HepG2 (cell line): Measurements from ENCODE around the gene LDLR. TPM values are rescaled to one million over a fixed set of nuclear protein-coding genes. Genes with fewer than 3 reads are reported as not detected.
A peak's percentile ranks its signal among the peaks of the same experiment; 100 is the strongest.
"Not testable (repeated sequence)": the region's sequence is repeated elsewhere in the genome, so short reads cannot be mapped to it uniquely, and the experiment has no call there.

Source experiments
- ATAC-seq: fragments of 200-7000 bp; cut with Tn5 transposase; 3 replicates; pipeline ENCODE4 v1.9.1; 2020; ENCODE audit warnings: mild to moderate bottlenecking, moderate library complexity
- BruUV-seq: library from RNA; stranded (reverse); fragments of 400-500 nt; replicated peaks from 2 replicates; lab custom pipeline; 2021; lab: Mats Ljungman, UMichigan
- CTCF ChIA-PET: fragments of 300-600 bp; formaldehyde crosslinking; extraction: SDS; loops from one replicate; lab custom pipeline; 2021; ENCODE audit warnings: low total read pairs, inconsistent platforms, low intra/inter-chr PET ratio; lab: Yijun Ruan, JAX
- POLR2A ChIA-PET: fragments of 350-600 bp; sonication (Branson Sonifier 250); formaldehyde crosslinking; loops from one replicate; lab custom pipeline; 2020; ENCODE audit warnings: antibody characterized with exemption, inconsistent platforms; lab: Yijun Ruan, JAX
- DNase-seq: peaks from one replicate; pipeline ENCODE4 v3.0.0-alpha.2; 2015; ENCODE audit warnings: low spot score
- FAIRE-seq: peaks from 3 replicates; lab custom pipeline; 2011; peaks lifted over from hg19 to GRCh38; lab: Jason Lieb, UNC
- H2AFZ ChIP-seq: one replicate; pipeline ENCODE4 v1.6.1; 2011; ENCODE audit warnings: low read length, inconsistent platforms
- H3K27ac ChIP-seq: fragments of 300-600 bp; 3 replicates; pipeline ENCODE4 v1.8.0; 2011; ENCODE audit warnings: mixed run types, mild to moderate bottlenecking, mixed read lengths, low read length, inconsistent platforms; ENCODE audit not compliant: insufficient read depth; ENCODE audit errors: extremely low read length
- H3K27me3 ChIP-seq, 2 experiments: fragments of 200-600 bp in 1 of 2; 2 replicates in 1 of 2; 3 replicates in 1 of 2; pipeline versions ENCODE4 v1.6.0 to v1.8.0; 2011; ENCODE audit warnings: low read length in 2 of 2, mild to moderate bottlenecking in 2 of 2, moderate library complexity in 2 of 2, inconsistent platforms in 1 of 2; ENCODE audit not compliant: insufficient read depth in 2 of 2, control insufficient read depth in 1 of 2
- H3K36me3 ChIP-seq, 2 experiments: fragments of 200-600 bp in 1 of 2; replicated peaks in 1 of 2; 2 replicates in 1 of 2; 3 replicates in 1 of 2; pipeline versions ENCODE4 v1.5.1 to v1.8.0; 2011; ENCODE audit warnings: low read length in 2 of 2, inconsistent platforms in 1 of 2; ENCODE audit not compliant: insufficient read depth in 2 of 2, control insufficient read depth in 1 of 2
- H3K4me1 ChIP-seq: 2 replicates; pipeline ENCODE4 v1.5.1; 2012; ENCODE audit warnings: low read length, inconsistent platforms; ENCODE audit not compliant: insufficient read depth
- H3K4me2 ChIP-seq: 2 replicates; pipeline ENCODE4 v1.6.0; 2011; ENCODE audit warnings: low read depth, low read length, inconsistent platforms
- H3K4me3 ChIP-seq, 3 experiments: fragments of 200-600 bp in 1 of 3; sonication (generic), shearing (Covaris generic) in 1 of 3; replicated peaks in 1 of 3; 2 replicates each; pipeline ENCODE4 v1.5.1; 2011 to 2016; ENCODE audit warnings: low read length in 3 of 3, inconsistent platforms in 2 of 3, low read depth in 2 of 3, mild to moderate bottlenecking in 2 of 3, control low read depth in 1 of 3, mixed read lengths in 1 of 3; ENCODE audit not compliant: insufficient read depth in 1 of 3
- H3K79me2 ChIP-seq: one replicate; pipeline ENCODE4 v1.6.1; 2011; ENCODE audit warnings: low read length, inconsistent platforms; ENCODE audit not compliant: insufficient read depth
- H3K9ac ChIP-seq: 2 replicates; pipeline ENCODE4 v1.6.0; 2011; ENCODE audit warnings: mild to moderate bottlenecking, low read depth, low read length, inconsistent platforms; ENCODE audit not compliant: insufficient read depth
- H3K9me3 ChIP-seq: 2 replicates; pipeline ENCODE4 v1.5.1; 2012; ENCODE audit warnings: mild to moderate bottlenecking, low read length
- H4K20me1 ChIP-seq: 2 replicates; pipeline ENCODE4 v1.6.0; 2011; ENCODE audit warnings: inconsistent platforms, mild to moderate bottlenecking, low read length, moderate library complexity; ENCODE audit not compliant: insufficient read depth
- ARID5B ChIP-seq: IDR thresholded peaks from 2 replicates; pipeline ENCODE4 v1.4.0; 2020; ENCODE audit warnings: mild to moderate bottlenecking, missing genetic modification reagents
- ATAD3A ChIP-seq: sonication (generic); formaldehyde crosslinking; IDR thresholded peaks from 2 replicates; pipeline ENCODE4 v1.4.0; 2020; ENCODE audit warnings: missing genetic modification reagents
- ETV5 ChIP-seq: IDR thresholded peaks from 2 replicates; pipeline ENCODE4 v1.6.1; 2018; ENCODE audit warnings: missing biosample characterization, missing genetic modification reagents, inconsistent platforms, borderline replicate concordance
- KDM1A ChIP-seq: IDR thresholded peaks from 2 replicates; pipeline ENCODE4 v1.6.1; 2016; ENCODE audit warnings: missing compliant biosample characterization
- MYPOP ChIP-seq: sonication (generic); formaldehyde crosslinking; IDR thresholded peaks from 2 replicates; pipeline ENCODE4 v1.8.1; 2023; ENCODE audit warnings: mild to moderate bottlenecking, moderate library complexity, missing genetic modification reagents
- NFKBIZ ChIP-seq: IDR thresholded peaks from 2 replicates; pipeline ENCODE4 v1.6.1; 2018; ENCODE audit warnings: missing genetic modification reagents, missing compliant biosample characterization
- TBL1XR1 ChIP-seq: fragments of 150-350 bp; IDR thresholded peaks from 2 replicates; pipeline ENCODE4 v1.6.1; 2014; ENCODE audit warnings: borderline replicate concordance, low read length; ENCODE audit not compliant: partially characterized antibody
- TSC22D2 ChIP-seq: sonication (generic); formaldehyde crosslinking; IDR thresholded peaks from 2 replicates; pipeline ENCODE4 v1.5.1; 2020; ENCODE audit warnings: missing genetic modification reagents, mild to moderate bottlenecking, borderline replicate concordance
- ZBTB21 ChIP-seq: sonication (generic); formaldehyde crosslinking; IDR thresholded peaks from 2 replicates; pipeline ENCODE4 v1.4.0; 2020; ENCODE audit warnings: missing genetic modification reagents
- ZNF225 ChIP-seq: sonication (generic); formaldehyde crosslinking; IDR thresholded peaks from 2 replicates; pipeline ENCODE4 v1.4.0; 2020; ENCODE audit warnings: mild to moderate bottlenecking, missing genetic modification reagents
- ZNF496 ChIP-seq: sonication (generic); formaldehyde crosslinking; IDR thresholded peaks from 2 replicates; pipeline ENCODE4 v1.8.1; 2023; ENCODE audit warnings: mild to moderate bottlenecking, moderate library complexity, missing genetic modification reagents; ENCODE audit not compliant: insufficient replicate concordance
- ZNF687 ChIP-seq: sonication (generic); formaldehyde crosslinking; IDR thresholded peaks from 2 replicates; pipeline ENCODE4 v1.5.1; 2020; ENCODE audit warnings: mild to moderate bottlenecking, missing genetic modification reagents, moderate library complexity
- ZNF781 ChIP-seq: sonication (generic); formaldehyde crosslinking; IDR thresholded peaks from 2 replicates; pipeline ENCODE4 v1.5.1; 2020; ENCODE audit warnings: borderline replicate concordance, mild to moderate bottlenecking, missing genetic modification reagents; ENCODE audit errors: not compliant biosample characterization
- WGBS: methylation state at CpG from one replicate; pipeline ENCODE4 v1.1.6; 2017; ENCODE audit warnings: low lambda C conversion rate; 5-methylcytosine and 5-hydroxymethylcytosine counted together
- in situ Hi-C: cut with HindIII; loops from 2 replicates; pipeline ENCODE4 v1.10.0; 2017; ENCODE audit warnings: low pct_unique_long_range_greater_than_20kb; ENCODE audit not compliant: extremely low pct_ligation_motif_present
- intact Hi-C: fragments of 100-400 bp; cut with micrococcal nuclease; formaldehyde crosslinking; loops from one replicate; pipeline ENCODE4 v1.10.0; 2022; ENCODE audit not compliant: unreplicated experiment
- polyA plus RNA-seq, 8 experiments: library from polyadenylated mRNA; depleted of rRNA in 3 of 8; stranded (reverse) in 7 of 8; unstranded in 1 of 8; fragments of >200 nt; fragmentation: Illumina TruSeq in 4 of 8; extraction: Trizol in 4 of 8; gene quantifications; 2 replicates each; pipeline versions ENCODE4 v1.2.1 to v1.2.3, GENCODE V29; 2011 to 2016; ENCODE audit warnings: low read depth in 4 of 8, missing spikeins in 1 of 8, mixed read lengths in 1 of 8; ENCODE audit not compliant: insufficient read depth in 1 of 8
- total RNA-seq, 5 experiments: library from RNA; depleted of rRNA; stranded (reverse); fragments of >200 nt; fragmentation: Illumina TruSeq; extraction: Trizol; gene quantifications; 2 replicates each; pipeline ENCODE4 v1.2.3, GENCODE V29; 2016; ENCODE audit warnings: low read depth in 1 of 5

The LDLR gene
- total and polyA plus RNA-seq, 2 of the 13 experiments (the other 11 are each of a cell fraction or from before 2014, with no cell fraction given): 51.6 to 92.5 TPM

- no peak for TF ChIP-seq TSC22D2 (CRISPR knock-in tag)
- peak; percentile 67; the same call in 1 of the 2 replicates for TF ChIP-seq ETV5 (CRISPR knock-in tag)
- TF ChIP-seq ZNF781 (CRISPR knock-in tag): no peak
- no peak for TF ChIP-seq ATAD3A (CRISPR knock-in tag)
- TF ChIP-seq ZBTB21 (CRISPR knock-in tag): no peak
- no peak for TF ChIP-seq ZNF496 (CRISPR knock-in tag)
- TF ChIP-seq KDM1A: no peak
Observed at GRCh38 chr19:11088506-11089253, 583 bp upstream of the LDLR start (continued).

GRCh38 chr19:11090014-11090263 lies 676 bp downstream of the LDLR start:
- Histone ChIP-seq H4K20me1 (peaks cover 43% of the 10 kb centered on the region), H3K4me3 (peak overlapping the region; percentile 81 to 93 (median 93)), H3K79me2 (peaks cover 52% of the 10 kb centered on the region), H3K4me2 (peak overlapping the region; percentile 86), H3K9ac (peak overlapping the region; percentile 98), H3K36me3 (peaks cover 5 to 16% of the 10 kb centered on the region in 2 experiments; a peak in 4 of 5 replicates), H3K4me1 (peaks cover 64% of the 10 kb centered on the region), H3K27ac (peak overlapping the region; percentile 97)
- ATAC-seq, H3K27me3 ChIP-seq, BruUV-seq, H3K9me3 ChIP-seq, DNase-seq, H2AFZ ChIP-seq, in situ Hi-C loops, intact Hi-C loops, FAIRE-seq, CTCF ChIA-PET: not testable (repeated sequence)
- POLR2A ChIA-PET: interaction anchor here (1.2 to 2.5 kb wide), 6 partner anchors 23 to 254 kb away, joined by 3 to 8 read pairs (median 4); partner anchors contain the start of gene TMED1
- WGBS: 0% methylated on average over 3 of the region's 15 CpGs
- TF ChIP-seq ZNF225 (CRISPR knock-in tag): 0 out of 2 replicates have a peak, but pooled peaks have one; percentile 11
- TF ChIP-seq TBL1XR1: peak; percentile 20
- 0 out of 2 replicates have a peak, but pooled peaks have one; percentile 36 for TF ChIP-seq NFKBIZ (CRISPR knock-in tag)
- TF ChIP-seq ARID5B (CRISPR knock-in tag): peak; percentile 3; the same call in 1 of the 2 replicates
- TF ChIP-seq MYPOP (CRISPR knock-in tag): 0 out of 2 replicates have a peak, but pooled peaks have one; percentile 32
- TF ChIP-seq ZNF687 (CRISPR knock-in tag): 0 out of 2 replicates have a peak, but pooled peaks have one; percentile 2
